ENCODE measurements around the gene SAFB2. TPM values are rescaled to one million over a fixed set of nuclear protein-coding genes. Genes with fewer than 3 reads are reported as not detected.
A peak's percentile ranks its signal among the peaks of the same experiment; 100 is the strongest.

Gene SAFB2
- total and polyA plus RNA-seq, 2 of the 13 experiments (the other 11 are each of a cell fraction or from before 2014, with no cell fraction given): 11.2 to 31.5 TPM

GRCh38 chr19:5645409-5645808, 22.8 kb upstream of the SAFB2 start (continued):
- no peak for TF ChIP-seq BCL3 (CRISPR knock-in tag; IDR thresholded peaks at IDR 0.05)
- no peak for TF ChIP-seq ZNF740 (CRISPR knock-in tag; IDR thresholded peaks at IDR 0.05)
- no peak for TF ChIP-seq TFE3 (CRISPR knock-in tag; IDR thresholded peaks at IDR 0.05)
- no peak for TF ChIP-seq TFDP1 (CRISPR knock-in tag; IDR thresholded peaks at IDR 0.05; ENCODE audit: borderline replicate concordance)
- no peak for TF ChIP-seq ZNF335 (CRISPR knock-in tag; IDR thresholded peaks at IDR 0.05)

- no peak for ATAC-seq
- TF ChIP-seq RBM22 (optimal IDR thresholded peaks at IDR 0.05; ENCODE audit: low read length) (peak; percentile 34), ZBTB10 (CRISPR knock-in tag; IDR thresholded peaks at IDR 0.05; ENCODE audit: borderline replicate concordance) (no peak)
- Histone ChIP-seq H3K27ac (ENCODE audit: extremely low read length, insufficient read depth, low read length) (no peak overlapping the region), H4K20me1 (ENCODE audit: insufficient read depth, low read length) (peaks cover 43% of the 10 kb centered on the region), H3K4me3 (replicated peaks in 1 of 3; ENCODE audit: insufficient read depth in 1 of 3, low read depth in 2 of 3, low read length in 3 of 3) (no peak overlapping the region), H3K9ac (ENCODE audit: insufficient read depth, low read depth, low read length) (no peak overlapping the region), H3K36me3 (replicated peaks in 1 of 2; ENCODE audit: control insufficient read depth in 1 of 2, insufficient read depth in 2 of 2, low read length in 2 of 2) (peaks cover 39 to 84% of the 10 kb centered on the region in 2 experiments), H3K27me3 (ENCODE audit: control insufficient read depth in 1 of 2, insufficient read depth in 2 of 2, low read length in 2 of 2) (no peaks in the 10 kb centered on the region), H3K79me2 (ENCODE audit: insufficient read depth, low read length) (peaks cover 57% of the 10 kb centered on the region), H2AFZ (ENCODE audit: low read length) (no peak overlapping the region), H3K4me1 (ENCODE audit: insufficient read depth, low read length) (peaks cover 23% of the 10 kb centered on the region), H3K9me3 (ENCODE audit: low read length) (no peaks in the 10 kb centered on the region), H3K4me2 (ENCODE audit: low read depth, low read length) (no peak overlapping the region)
- ChIA-PET POLR2A (no interaction called here), CTCF (ENCODE audit: low intra/inter-chr PET ratio, low total read pairs) (interaction anchor here (0.6 kb wide), 1 partner anchor 96 kb away, joined by 3 read pairs; no protein-coding TSS in a partner anchor)
- no TSS peak for BruUV-seq (replicated peaks)
- in situ Hi-C loops (cut with HindIII; ENCODE audit: extremely low pct_ligation_motif_present, low pct_unique_long_range_greater_than_20kb) (no loop called here), intact Hi-C loops (cut with micrococcal nuclease; ENCODE audit: unreplicated experiment) (no loop called here)
- no peak for FAIRE-seq
- no peak for DNase-seq (ENCODE audit: low spot score)
- WGBS (ENCODE audit: low lambda C conversion rate): 90% methylated on average over 2 of the region's 2 CpGs
These were observed 21.5 kb upstream of the SAFB2 start for GRCh38 chr19:5644037-5644436.
